ENCODE data around the gene ABCA13.
"Not testable (repeated sequence)": the region's sequence is repeated elsewhere in the genome, so short reads cannot be mapped to it uniquely, and the experiment has no call there.

ABCA13 gene

GRCh38 chr7:48188776-48189520, 17.7 kb downstream of the ABCA13 start:
- peaks cover 3% of the 10 kb centered on the region for H3K9me3 Mint-ChIP-seq (ENCODE audit: low read depth)
- no peak overlapping the region for H3K4me3 Mint-ChIP-seq
- H3K4me1 Mint-ChIP-seq (ENCODE audit: low read depth): no peaks in the 10 kb centered on the region
- peaks cover 2% of the 10 kb centered on the region for H3K36me3 Mint-ChIP-seq
- no peak overlapping the region for H3K27ac Mint-ChIP-seq
- peaks cover 6% of the 10 kb centered on the region for H3K27me3 Mint-ChIP-seq

DNA sequence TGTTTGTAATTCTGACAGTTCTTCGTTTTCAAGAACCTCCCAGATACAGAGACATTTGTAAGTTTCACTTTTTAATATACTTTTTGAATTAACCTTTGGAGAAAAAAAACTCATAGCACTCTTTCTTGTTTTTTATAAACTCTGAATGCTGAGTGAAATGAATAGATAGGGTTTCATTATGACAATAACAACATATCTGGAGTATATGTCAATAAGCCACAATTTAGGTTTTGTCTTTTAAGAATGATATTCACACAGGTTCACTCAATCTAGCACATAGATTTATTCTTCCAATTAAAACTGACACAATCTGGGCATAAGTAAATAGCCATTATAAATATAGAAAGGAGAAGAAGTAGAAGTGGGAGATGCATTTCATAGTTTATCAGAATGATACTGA, 21.7 kb downstream of the ABCA13 start:
- Mint-ChIP-seq H3K27ac (no peak overlapping the region), H3K27me3 (peaks cover 8% of the 10 kb centered on the region), H3K4me1 (ENCODE audit: low read depth) (no peaks in the 10 kb centered on the region), H3K4me3 (no peak overlapping the region), H3K9me3 (ENCODE audit: low read depth) (no peaks in the 10 kb centered on the region), H3K36me3 (no peaks in the 10 kb centered on the region)

- no peaks in the 10 kb centered on the region for H3K36me3 Mint-ChIP-seq
Observed at GRCh38 chr7:48193421-48193820, 22.2 kb downstream of the ABCA13 start.

GRCh38 chr7:48200946-48201589, 29.8 kb downstream of the ABCA13 start:
- not testable (repeated sequence) for H3K9me3 Mint-ChIP-seq (ENCODE audit: low read depth); H3K36me3 Mint-ChIP-seq; H3K4me1 Mint-ChIP-seq (ENCODE audit: low read depth); H3K27me3 Mint-ChIP-seq; H3K4me3 Mint-ChIP-seq; H3K27ac Mint-ChIP-seq

More at GRCh38 chr7:48193421-48193820, 22.2 kb downstream of the ABCA13 start:
- no peak overlapping the region for H3K27ac Mint-ChIP-seq
- peaks cover 4% of the 10 kb centered on the region for H3K27me3 Mint-ChIP-seq
- no peaks in the 10 kb centered on the region for H3K4me1 Mint-ChIP-seq (ENCODE audit: low read depth)
- no peaks in the 10 kb centered on the region for H3K9me3 Mint-ChIP-seq (ENCODE audit: low read depth)
- no peak overlapping the region for H3K4me3 Mint-ChIP-seq

DNA sequence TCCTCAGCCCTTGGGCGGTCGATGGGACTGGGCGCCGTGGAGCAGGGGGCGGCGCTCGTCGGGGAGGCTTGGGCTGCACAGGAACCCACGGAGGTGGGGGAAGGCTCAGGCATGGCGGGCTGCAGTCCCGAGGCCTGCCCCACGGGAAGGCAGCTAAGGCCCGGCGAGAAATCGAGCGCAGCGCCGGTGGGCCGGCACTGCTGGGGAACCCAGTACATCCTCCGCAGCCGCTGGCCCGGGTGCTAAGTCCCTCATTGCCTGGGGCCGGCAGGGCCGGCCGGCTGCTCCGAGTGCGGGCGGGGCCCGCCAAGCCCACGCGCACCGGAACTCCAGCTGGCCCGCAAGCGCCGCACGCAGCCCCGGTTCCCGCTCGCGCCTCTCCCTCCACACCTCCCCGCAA, 31.7 kb downstream of the ABCA13 start:
- not testable (repeated sequence) for H3K27ac Mint-ChIP-seq, H3K4me3 Mint-ChIP-seq, H3K27me3 Mint-ChIP-seq

DNA sequence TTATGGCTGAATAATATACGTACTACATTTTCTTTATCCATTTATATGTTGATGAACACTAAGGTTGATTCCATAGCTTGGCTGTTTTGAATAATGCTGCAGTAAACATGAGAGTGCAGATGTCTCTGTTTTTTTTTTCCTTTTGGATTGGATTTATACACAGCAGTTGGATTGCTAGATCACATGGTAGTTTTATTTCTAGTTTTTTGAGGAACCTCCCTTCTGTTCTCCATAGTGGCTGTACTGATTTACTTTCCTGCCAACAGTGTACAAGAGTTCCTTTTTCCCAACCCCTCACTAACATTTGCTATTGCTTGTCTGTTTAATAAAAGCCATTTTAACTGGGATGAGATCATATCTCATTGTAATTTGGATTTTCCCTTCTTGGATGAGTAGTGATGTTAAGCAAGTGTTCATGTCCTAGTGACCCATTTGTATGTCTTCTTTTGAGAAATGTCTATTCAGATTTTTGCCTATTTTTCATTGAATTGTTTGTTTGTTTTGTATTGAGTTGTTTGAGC, 36.0 kb downstream of the ABCA13 start:
- H3K27ac Mint-ChIP-seq: no peak overlapping the region
- no peaks in the 10 kb centered on the region for H3K9me3 Mint-ChIP-seq (ENCODE audit: low read depth)
- no peak overlapping the region for H3K4me3 Mint-ChIP-seq
- no peaks in the 10 kb centered on the region for H3K4me1 Mint-ChIP-seq (ENCODE audit: low read depth)
- H3K36me3 Mint-ChIP-seq: no peaks in the 10 kb centered on the region
- peaks cover 5% of the 10 kb centered on the region for H3K27me3 Mint-ChIP-seq

More for the DNA sequence above, 31.7 kb downstream of the ABCA13 start:
- not testable (repeated sequence) for H3K36me3 Mint-ChIP-seq; H3K9me3 Mint-ChIP-seq (ENCODE audit: low read depth); H3K4me1 Mint-ChIP-seq (ENCODE audit: low read depth)

DNA sequence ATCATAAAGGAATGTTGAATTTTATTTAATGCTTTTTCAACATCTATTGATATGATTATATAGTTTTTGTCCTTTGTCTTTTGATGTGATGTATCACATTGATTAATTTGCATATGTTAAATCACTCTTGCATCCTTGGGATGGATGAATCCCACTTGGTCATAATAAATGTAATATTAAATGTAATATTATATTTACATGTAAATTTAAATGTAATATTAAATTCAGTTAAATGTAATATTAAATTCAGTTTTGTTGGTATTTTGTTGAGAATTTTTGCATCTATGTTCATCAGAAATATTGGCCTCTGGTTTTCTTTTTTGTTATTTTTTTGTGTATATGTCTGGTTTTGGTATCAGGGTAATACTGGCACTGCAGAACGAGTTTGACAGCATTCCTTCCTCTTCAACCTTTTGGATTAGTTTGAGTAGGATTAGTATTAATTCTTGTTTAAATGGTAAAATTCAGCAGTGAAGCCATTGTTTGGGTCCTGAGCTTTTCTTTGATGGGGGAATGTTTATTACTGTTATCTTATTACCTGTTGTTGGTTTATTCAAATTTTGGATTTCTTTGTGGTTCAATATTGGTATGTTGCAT, 37.8 kb downstream of the ABCA13 start:
- H3K4me1 Mint-ChIP-seq (ENCODE audit: low read depth): no peaks in the 10 kb centered on the region
- H3K4me3 Mint-ChIP-seq: no peak overlapping the region
- peaks cover 5% of the 10 kb centered on the region for H3K27me3 Mint-ChIP-seq
- H3K9me3 Mint-ChIP-seq (ENCODE audit: low read depth): no peaks in the 10 kb centered on the region
- no peaks in the 10 kb centered on the region for H3K36me3 Mint-ChIP-seq
- no peak overlapping the region for H3K27ac Mint-ChIP-seq

GRCh38 chr7:48213226-48213625, 42.0 kb downstream of the ABCA13 start:
- peaks cover 3% of the 10 kb centered on the region for H3K9me3 Mint-ChIP-seq (ENCODE audit: low read depth)
- no peak overlapping the region for H3K27ac Mint-ChIP-seq
- H3K4me1 Mint-ChIP-seq (ENCODE audit: low read depth): no peaks in the 10 kb centered on the region
- H3K4me3 Mint-ChIP-seq: no peak overlapping the region
- peaks cover 2% of the 10 kb centered on the region for H3K27me3 Mint-ChIP-seq
- H3K36me3 Mint-ChIP-seq: no peaks in the 10 kb centered on the region

GRCh38 chr7:48217266-48217665, 46.0 kb downstream of the ABCA13 start:
- H3K27me3 Mint-ChIP-seq: no peaks in the 10 kb centered on the region
- no peaks in the 10 kb centered on the region for H3K36me3 Mint-ChIP-seq
- H3K4me1 Mint-ChIP-seq (ENCODE audit: low read depth): no peaks in the 10 kb centered on the region
- no peak overlapping the region for H3K4me3 Mint-ChIP-seq
- H3K9me3 Mint-ChIP-seq (ENCODE audit: low read depth): peaks cover 3% of the 10 kb centered on the region
- H3K27ac Mint-ChIP-seq: no peak overlapping the region

DNA sequence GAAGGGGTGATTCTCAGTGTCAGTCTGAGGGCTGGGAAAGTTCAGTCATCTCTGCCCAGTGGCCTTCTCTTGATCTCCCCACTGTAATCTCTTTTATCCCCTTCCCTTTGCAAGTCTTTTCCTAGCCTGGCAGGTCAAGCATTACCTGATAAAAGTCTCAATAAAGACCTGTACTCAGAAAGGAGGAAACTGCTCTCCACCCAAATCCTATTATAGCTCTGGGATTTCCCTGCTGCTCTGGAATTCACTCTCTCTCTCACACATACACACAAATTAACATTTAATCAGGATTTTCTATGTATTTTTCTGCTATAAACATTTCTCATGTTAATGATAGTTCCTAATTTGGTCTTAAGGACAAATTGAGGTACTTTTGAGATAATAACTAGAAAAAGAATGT, 46.5 kb downstream of the ABCA13 start:
- Mint-ChIP-seq H3K27ac (no peak overlapping the region), H3K36me3 (no peaks in the 10 kb centered on the region), H3K4me1 (ENCODE audit: low read depth) (no peaks in the 10 kb centered on the region), H3K4me3 (no peak overlapping the region), H3K9me3 (ENCODE audit: low read depth) (peaks cover 3% of the 10 kb centered on the region), H3K27me3 (no peaks in the 10 kb centered on the region)

GRCh38 chr7:48224042-48224441, 52.8 kb downstream of the ABCA13 start:
- Mint-ChIP-seq H3K36me3 (no peaks in the 10 kb centered on the region), H3K4me1 (ENCODE audit: low read depth) (no peaks in the 10 kb centered on the region), H3K4me3 (no peak overlapping the region), H3K9me3 (ENCODE audit: low read depth) (no peaks in the 10 kb centered on the region), H3K27me3 (peaks cover 6% of the 10 kb centered on the region), H3K27ac (no peak overlapping the region)

GRCh38 chr7:48225101-48225500, 53.8 kb downstream of the ABCA13 start:
- Mint-ChIP-seq H3K27ac (no peak overlapping the region), H3K4me1 (ENCODE audit: low read depth) (no peaks in the 10 kb centered on the region), H3K27me3 (peaks cover 6% of the 10 kb centered on the region), H3K9me3 (ENCODE audit: low read depth) (no peaks in the 10 kb centered on the region), H3K36me3 (no peaks in the 10 kb centered on the region), H3K4me3 (no peak overlapping the region)

GRCh38 chr7:48237354-48237753, 66.1 kb downstream of the ABCA13 start:
- H3K36me3 Mint-ChIP-seq: no peaks in the 10 kb centered on the region
- H3K27me3 Mint-ChIP-seq: peaks cover 3% of the 10 kb centered on the region
- no peaks in the 10 kb centered on the region for H3K4me1 Mint-ChIP-seq (ENCODE audit: low read depth)
- peaks cover 7% of the 10 kb centered on the region for H3K9me3 Mint-ChIP-seq (ENCODE audit: low read depth)
- H3K27ac Mint-ChIP-seq: no peak overlapping the region
- H3K4me3 Mint-ChIP-seq: no peak overlapping the region

- Mint-ChIP-seq H3K9me3 (ENCODE audit: low read depth) (no peaks in the 10 kb centered on the region), H3K27me3 (peaks cover 5% of the 10 kb centered on the region), H3K36me3 (no peaks in the 10 kb centered on the region), H3K4me1 (ENCODE audit: low read depth) (no peaks in the 10 kb centered on the region), H3K27ac (no peak overlapping the region), H3K4me3 (no peak overlapping the region)
Observed at GRCh38 chr7:48242846-48243245, 71.6 kb downstream of the ABCA13 start.

DNA sequence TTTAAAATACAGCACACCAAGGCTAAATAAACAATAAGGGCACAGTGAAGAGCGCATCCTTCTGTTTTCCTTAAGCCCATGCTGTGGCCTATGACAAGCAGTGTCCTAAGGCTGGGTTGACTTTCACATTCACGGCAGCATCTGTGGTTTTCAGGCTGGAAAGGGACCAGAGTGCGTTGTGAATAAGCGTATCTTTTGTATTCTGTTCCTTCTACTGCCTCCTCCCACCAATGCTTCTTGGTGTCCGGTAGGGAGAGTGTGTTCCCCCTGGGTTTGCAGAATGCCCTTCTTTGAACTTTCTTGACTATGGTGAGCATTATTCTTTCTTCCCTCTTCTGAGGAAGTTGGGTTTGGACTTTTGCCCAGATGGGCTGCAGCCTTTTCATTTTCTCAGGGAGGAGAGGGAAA, 73.6 kb downstream of the ABCA13 start:
- Mint-ChIP-seq H3K4me3 (no peak overlapping the region), H3K4me1 (ENCODE audit: low read depth) (no peaks in the 10 kb centered on the region), H3K9me3 (ENCODE audit: low read depth) (no peaks in the 10 kb centered on the region), H3K27ac (no peak overlapping the region), H3K36me3 (no peaks in the 10 kb centered on the region), H3K27me3 (peaks cover 5% of the 10 kb centered on the region)
